Thoracic aorta (tissue), 2 donors: Measurements from ENCODE around the gene TAC4. TPM values are rescaled to one million over a fixed set of nuclear protein-coding genes. Genes with fewer than 3 reads are reported as not detected.

Experiments
- ATAC-seq: fragments of 150-250 bp; one replicate; pipeline ENCODE4 v1.8.0; 2017; ENCODE audit warnings: low read depth; ENCODE audit not compliant: insufficient number of reproducible peaks, low FRiP score
- DNase-seq: peaks from one replicate; pipeline ENCODE4 v3.0.0-alpha.2; 2020; ENCODE audit warnings: low spot score
- H3K27ac ChIP-seq, 2 donors: fragments of 200-600 bp; sonication (generic); 1 replicate in 1 of 2; 2 replicates in 1 of 2; pipeline ENCODE4 v1.5.1; 2016; ENCODE audit warnings: mild to moderate bottlenecking in 2 of 2, moderate library complexity in 2 of 2
- H3K27me3 ChIP-seq: fragments of 200-600 bp; sonication (generic); replicated peaks from 2 replicates; pipeline ENCODE4 v1.6.0; 2016; ENCODE audit warnings: mild to moderate bottlenecking; ENCODE audit not compliant: insufficient read depth
- H3K36me3 ChIP-seq: fragments of 200-600 bp; sonication (generic); one replicate; pipeline ENCODE4 v1.5.1; 2016
- H3K4me1 ChIP-seq, 2 donors: fragments of 200-600 bp; sonication (generic); 1 replicate in 1 of 2; 2 replicates in 1 of 2; pipeline versions ENCODE4 v1.5.1 to v1.6.0; 2016; ENCODE audit warnings: low read depth in 2 of 2, mild to moderate bottlenecking in 1 of 2; ENCODE audit not compliant: control insufficient read depth in 1 of 2
- H3K4me3 ChIP-seq: fragments of 200-600 bp; sonication (generic); 2 replicates; pipeline ENCODE4 v1.5.1; 2016; ENCODE audit warnings: mild to moderate bottlenecking
- H3K9me3 ChIP-seq: fragments of 200-600 bp; sonication (generic); 2 replicates; pipeline ENCODE4 v1.5.1; 2016
- total RNA-seq, 2 donors: library from RNA; depleted of rRNA; stranded (reverse); fragments of >200 nt; gene quantifications; one replicate each; pipeline versions ENCODE4 v1.1.0 to v1.2.3, GENCODE V29; 2016
- TF ChIP-seq, protein P1 (sequence below): fragments of 200-600 bp; sonication (generic); IDR thresholded peaks from one replicate; pipeline ENCODE4 v1.5.1; 2019; ENCODE audit warnings: antibody characterized with exemption

Gene TAC4
- total RNA-seq, 2 donors from 2014 or later, result not detected

GRCh38 chr17:49836111-49837030 is 11.5 kb downstream of the TAC4 start:
- ATAC-seq (peak; percentile 65), DNase-seq (peak; percentile 38)
- H3K4me1 ChIP-seq, result peaks cover 16 to 35% of the 10 kb centered on the region in 2 donors
- peak overlapping the region; percentile 70 to 85 for H3K27ac ChIP-seq
- TF ChIP-seq, protein P1, sequence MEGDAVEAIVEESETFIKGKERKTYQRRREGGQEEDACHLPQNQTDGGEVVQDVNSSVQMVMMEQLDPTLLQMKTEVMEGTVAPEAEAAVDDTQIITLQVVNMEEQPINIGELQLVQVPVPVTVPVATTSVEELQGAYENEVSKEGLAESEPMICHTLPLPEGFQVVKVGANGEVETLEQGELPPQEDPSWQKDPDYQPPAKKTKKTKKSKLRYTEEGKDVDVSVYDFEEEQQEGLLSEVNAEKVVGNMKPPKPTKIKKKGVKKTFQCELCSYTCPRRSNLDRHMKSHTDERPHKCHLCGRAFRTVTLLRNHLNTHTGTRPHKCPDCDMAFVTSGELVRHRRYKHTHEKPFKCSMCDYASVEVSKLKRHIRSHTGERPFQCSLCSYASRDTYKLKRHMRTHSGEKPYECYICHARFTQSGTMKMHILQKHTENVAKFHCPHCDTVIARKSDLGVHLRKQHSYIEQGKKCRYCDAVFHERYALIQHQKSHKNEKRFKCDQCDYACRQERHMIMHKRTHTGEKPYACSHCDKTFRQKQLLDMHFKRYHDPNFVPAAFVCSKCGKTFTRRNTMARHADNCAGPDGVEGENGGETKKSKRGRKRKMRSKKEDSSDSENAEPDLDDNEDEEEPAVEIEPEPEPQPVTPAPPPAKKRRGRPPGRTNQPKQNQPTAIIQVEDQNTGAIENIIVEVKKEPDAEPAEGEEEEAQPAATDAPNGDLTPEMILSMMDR, result no peak
- no peaks in the 10 kb centered on the region for H3K27me3 ChIP-seq
- H3K4me3 ChIP-seq, result peak overlapping the region; percentile 33
- peaks cover 7% of the 10 kb centered on the region for H3K36me3 ChIP-seq
- H3K9me3 ChIP-seq, result no peaks in the 10 kb centered on the region

- H3K36me3 ChIP-seq, result peaks cover 7% of the 10 kb centered on the region
- TF ChIP-seq, protein P1, result no peak
- H3K9me3 ChIP-seq, result no peaks in the 10 kb centered on the region
- DNase-seq (no peak), ATAC-seq (no peak)
- peak overlapping the region; percentile 33 for H3K4me3 ChIP-seq
- no peaks in the 10 kb centered on the region for H3K27me3 ChIP-seq
- H3K4me1 ChIP-seq, result peaks cover 17 to 42% of the 10 kb centered on the region in 2 donors
- peak overlapping the region; percentile 70 to 85 for H3K27ac ChIP-seq
Observed at GRCh38 chr17:49835472-49835871, 12.4 kb downstream of the TAC4 start.

- peaks cover 19 to 46% of the 10 kb centered on the region in 2 donors for H3K4me1 ChIP-seq
- ATAC-seq, result no peak
- H3K27ac ChIP-seq, result no peak overlapping the region
- H3K9me3 ChIP-seq, result no peaks in the 10 kb centered on the region
- TF ChIP-seq, protein P1, result no peak
- no peaks in the 10 kb centered on the region for H3K27me3 ChIP-seq
- no peak for DNase-seq
- H3K36me3 ChIP-seq, result peaks cover 7% of the 10 kb centered on the region
- H3K4me3 ChIP-seq, result no peak overlapping the region
Observed at GRCh38 chr17:49834118-49834743, 13.6 kb downstream of the TAC4 start.

- Histone ChIP-seq H3K36me3 (peaks cover 11% of the 10 kb centered on the region), H3K4me3 (no peak overlapping the region), H3K27ac (no peak overlapping the region), H3K27me3 (no peaks in the 10 kb centered on the region), H3K9me3 (no peaks in the 10 kb centered on the region), H3K4me1 (peaks cover 26 to 55% of the 10 kb centered on the region in 2 donors)
- TF ChIP-seq, protein P1, result no peak
- DNase-seq (no peak), ATAC-seq (no peak)
Observed at GRCh38 chr17:49832840-49833599, 14.8 kb downstream of the TAC4 start.
